HG03196 (cell line): ENCODE results near the gene KLHL29.
"Not testable (repeated sequence)": the region's sequence is repeated elsewhere in the genome, so short reads cannot be mapped to it uniquely, and the experiment has no call there.

Experiments
- ATAC-seq: cut with Tn5 transposase; IDR thresholded peaks from one replicate; pipeline ENCODE4 v1.9.1; 2021; ENCODE audit not compliant: unreplicated experiment

KLHL29 gene

GRCh38 chr2:23734416-23734815, 349.4 kb downstream of the KLHL29 start:
- no peak for ATAC-seq

GRCh38 chr2:23736783-23737182, 351.8 kb downstream of the KLHL29 start:
- ATAC-seq = not testable (repeated sequence)

- ATAC-seq = no peak
These were observed 360.2 kb downstream of the KLHL29 start for GRCh38 chr2:23745068-23745725.

GRCh38 chr2:23745726-23746105, 360.7 kb downstream of the KLHL29 start:
- no peak for ATAC-seq

- ATAC-seq = no peak
These were observed 361.3 kb downstream of the KLHL29 start for GRCh38 chr2:23746141-23746863.

- no peak for ATAC-seq
These were observed 366.8 kb downstream of the KLHL29 start for GRCh38 chr2:23751747-23752265.

- no peak for ATAC-seq
These were observed 368.5 kb downstream of the KLHL29 start for GRCh38 chr2:23753291-23754010.

GRCh38 chr2:23754970-23755369, 370.0 kb downstream of the KLHL29 start:
- no peak for ATAC-seq

- ATAC-seq = no peak
These were observed 371.8 kb downstream of the KLHL29 start for GRCh38 chr2:23756593-23757292.

- ATAC-seq = no peak
These were observed 372.9 kb downstream of the KLHL29 start for GRCh38 chr2:23757686-23758433.
